ENCODE results near the gene ATP6V1A. TPM values are rescaled to one million over a fixed set of nuclear protein-coding genes. Genes with fewer than 3 reads are reported as not detected.

The ATP6V1A gene
- total RNA-seq: 19.4 TPM
- long read RNA-seq, full-length matches to known transcripts: 5 of 10 reads
- long read RNA-seq, partial matches to known transcripts: 2 of 10 reads
- long read RNA-seq, other reads (novel, unspliced or antisense): 3 of 10 reads

DNA sequence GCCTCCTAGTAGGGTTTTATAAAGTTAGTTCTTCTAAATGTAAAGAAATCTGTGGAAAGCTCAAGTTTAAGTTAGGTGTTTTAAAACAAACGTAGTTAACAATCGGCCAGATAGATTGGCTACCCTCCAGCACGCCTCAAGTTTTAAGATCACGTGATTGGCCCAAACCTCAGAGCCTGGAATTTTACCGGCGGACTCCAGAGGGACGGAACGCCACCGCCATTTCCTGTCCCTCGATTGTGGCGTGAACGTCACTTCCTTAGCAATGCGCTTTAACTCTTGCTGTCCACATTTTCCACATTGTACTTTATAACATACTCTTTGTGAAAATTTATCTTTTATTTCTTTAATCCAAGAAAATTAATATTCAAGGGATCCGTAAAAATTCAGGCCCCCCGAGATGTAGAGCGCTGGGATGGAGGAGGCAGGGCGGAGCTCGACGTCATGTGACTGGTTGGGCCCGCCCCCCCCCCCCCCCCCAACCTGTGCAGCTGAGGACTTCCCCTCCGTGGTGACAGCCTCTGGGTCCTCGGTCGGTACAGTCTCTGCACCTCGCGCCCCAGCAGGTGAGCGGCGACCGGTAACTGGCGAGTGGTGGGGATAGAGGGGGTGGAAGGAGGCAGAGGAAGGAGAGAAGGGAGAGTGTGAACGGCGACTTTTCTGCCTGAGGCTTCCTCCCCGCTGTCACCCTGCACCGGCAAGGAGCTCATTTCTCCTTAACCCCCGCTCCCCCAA, at the start of gene ATP6V1A:
TSS of gene ATP6V1A (plus strand) at position 488 of the 735 bp plus-strand sequence. CDS start 31,719 bp downstream, outside the sequence.
- intact Hi-C loops (cut with micrococcal nuclease): no loop called here
- ATAC-seq (peak; percentile 81), DNase-seq (peak; percentile 88)

DNA sequence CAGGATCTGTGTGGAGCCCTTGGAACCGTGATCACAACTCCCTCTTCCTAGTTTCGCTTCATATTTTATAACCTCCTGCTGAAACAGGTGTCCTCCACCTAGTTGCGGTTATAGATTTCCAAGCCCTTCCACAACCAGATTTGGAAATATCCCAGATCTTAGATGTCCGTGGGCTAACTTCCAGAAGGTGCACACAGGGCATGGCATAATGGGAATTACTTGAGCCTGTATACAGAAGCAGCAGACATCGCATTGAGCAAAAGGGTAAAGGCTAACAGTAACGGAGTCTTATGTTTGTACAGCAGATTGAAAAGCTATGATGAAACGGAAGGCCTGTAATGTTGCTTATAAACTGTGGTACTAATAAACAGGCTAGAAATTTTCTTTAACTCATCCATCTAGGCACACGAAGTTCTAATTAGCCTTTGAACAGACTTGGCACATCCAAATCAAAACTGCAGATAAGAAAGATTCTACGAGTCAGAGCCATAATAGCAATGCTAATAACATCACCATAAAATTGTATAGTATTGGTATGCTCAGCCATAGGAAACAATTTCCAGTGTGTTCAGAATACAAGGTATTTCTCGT, 49.2 kb upstream of the ATP6V1A start:
- intact Hi-C loops (cut with micrococcal nuclease): no loop called here
- DNase-seq: no peak
- no peak for ATAC-seq

DNA sequence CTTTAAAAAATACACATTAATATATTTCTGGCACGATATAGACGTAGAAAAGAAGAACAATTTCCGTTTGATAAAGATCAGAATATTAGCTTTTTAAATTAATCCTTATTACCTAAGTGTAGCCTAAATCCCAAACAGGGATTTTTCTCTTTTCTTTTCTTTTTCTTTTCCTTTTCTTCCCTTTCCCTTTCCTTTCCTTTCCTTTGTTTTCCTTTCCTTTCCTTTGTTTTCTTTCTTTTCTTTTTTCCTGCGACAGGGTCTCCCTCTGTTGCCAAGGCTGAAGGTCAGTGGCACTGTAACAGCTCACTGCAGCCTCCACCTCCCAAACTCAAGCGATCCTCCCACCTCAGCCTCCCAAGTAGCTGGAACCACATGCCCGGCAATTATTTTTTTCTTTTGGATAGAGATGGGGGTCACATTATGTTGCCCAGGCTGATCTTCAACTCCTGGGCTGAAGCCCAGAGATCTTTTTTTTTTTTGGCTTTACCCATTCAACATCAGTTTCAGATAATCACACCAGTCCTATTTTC, 48.6 kb upstream of the ATP6V1A start:
- intact Hi-C loops (cut with micrococcal nuclease): no loop called here
- no peak for DNase-seq
- no peak for ATAC-seq

DNA sequence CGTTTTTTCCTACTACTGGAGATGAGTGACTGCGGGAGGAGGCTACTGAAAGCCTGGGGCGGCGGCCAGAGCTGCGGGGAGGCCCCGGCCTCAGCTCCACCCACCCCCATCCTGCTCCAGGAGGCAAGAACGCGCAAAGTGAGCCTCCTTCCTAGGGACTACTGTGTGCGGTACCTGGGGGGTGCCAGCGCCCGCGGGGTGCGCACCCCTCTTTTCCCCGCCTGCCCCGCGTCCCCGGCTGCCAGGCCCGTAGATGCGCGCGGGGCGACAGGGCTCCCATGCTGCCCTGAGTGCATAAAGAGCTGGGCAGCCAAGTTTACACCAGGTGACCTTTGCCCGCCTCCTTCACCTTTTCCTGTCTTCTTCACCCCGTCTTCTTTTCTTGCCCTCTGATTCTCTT, 47.9 kb upstream of the ATP6V1A start:
- intact Hi-C loops (cut with micrococcal nuclease): no loop called here
- DNase-seq (peak; percentile 52), ATAC-seq (no peak)

DNA sequence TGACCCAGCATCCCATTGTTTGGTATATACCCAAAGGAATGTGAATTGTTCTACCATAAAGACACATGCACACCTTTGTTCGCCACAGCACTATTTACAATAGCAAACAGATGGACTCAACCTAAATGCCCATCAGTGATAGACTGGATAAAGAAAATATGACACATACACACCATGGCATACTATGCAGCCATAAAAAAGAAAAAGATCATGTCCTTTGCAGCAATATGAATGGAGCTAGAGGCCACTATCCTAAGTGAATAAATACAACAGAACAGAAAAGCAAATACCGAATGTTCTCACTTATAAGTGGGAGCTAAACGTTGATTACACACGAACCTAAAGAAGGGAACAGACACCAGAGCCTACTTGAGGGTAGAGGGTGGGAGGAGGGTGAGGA, 39.0 kb upstream of the ATP6V1A start:
- DNase-seq (no peak), ATAC-seq (no peak)
- intact Hi-C loops (cut with micrococcal nuclease): no loop called here

- DNase-seq (no peak), ATAC-seq (no peak)
Observed at GRCh38 chr3:113712129-113712528, 34.7 kb upstream of the ATP6V1A start.

GRCh38 chr3:113714702-113715101, 32.1 kb upstream of the ATP6V1A start:
- intact Hi-C loops (cut with micrococcal nuclease): no loop called here
- DNase-seq: no peak
- no peak for ATAC-seq

More at GRCh38 chr3:113712129-113712528, 34.7 kb upstream of the ATP6V1A start:
- intact Hi-C loops (cut with micrococcal nuclease): no loop called here

GRCh38 chr3:113717308-113717707, 29.5 kb upstream of the ATP6V1A start:
- ATAC-seq (no peak), DNase-seq (no peak)
- intact Hi-C loops (cut with micrococcal nuclease): no loop called here

GRCh38 chr3:113717818-113718217, 29.0 kb upstream of the ATP6V1A start:
- intact Hi-C loops (cut with micrococcal nuclease): no loop called here
- ATAC-seq: no peak
- DNase-seq: no peak

DNA sequence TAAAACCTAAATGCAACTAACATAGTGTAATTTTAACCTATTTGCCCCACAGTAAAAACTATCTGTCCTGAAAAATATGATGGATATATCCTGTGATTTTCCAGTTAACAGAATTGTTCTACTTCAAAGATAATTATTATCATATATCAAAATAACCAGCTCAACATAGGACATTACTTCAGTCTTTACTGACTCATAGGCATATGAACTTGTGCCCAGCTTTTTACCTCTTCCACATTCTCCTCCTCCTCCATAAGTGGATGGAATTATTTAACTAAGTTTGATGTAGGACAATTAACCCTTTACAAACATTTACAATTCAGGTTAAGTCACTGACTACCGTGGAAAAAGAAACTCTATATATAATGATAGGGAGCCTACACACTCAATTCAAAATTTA, 27.5 kb upstream of the ATP6V1A start:
- ATAC-seq (no peak), DNase-seq (no peak)
- intact Hi-C loops (cut with micrococcal nuclease): no loop called here

- intact Hi-C loops (cut with micrococcal nuclease): no loop called here
- DNase-seq (no peak), ATAC-seq (no peak)
Observed at GRCh38 chr3:113719758-113720157, 27.1 kb upstream of the ATP6V1A start.

- intact Hi-C loops (cut with micrococcal nuclease): no loop called here
- no peak for DNase-seq
- ATAC-seq: no peak
Observed at GRCh38 chr3:113721636-113722035, 25.2 kb upstream of the ATP6V1A start.

- intact Hi-C loops (cut with micrococcal nuclease): no loop called here
- ATAC-seq: no peak
- DNase-seq: no peak
Observed at GRCh38 chr3:113728661-113729060, 18.2 kb upstream of the ATP6V1A start.

DNA sequence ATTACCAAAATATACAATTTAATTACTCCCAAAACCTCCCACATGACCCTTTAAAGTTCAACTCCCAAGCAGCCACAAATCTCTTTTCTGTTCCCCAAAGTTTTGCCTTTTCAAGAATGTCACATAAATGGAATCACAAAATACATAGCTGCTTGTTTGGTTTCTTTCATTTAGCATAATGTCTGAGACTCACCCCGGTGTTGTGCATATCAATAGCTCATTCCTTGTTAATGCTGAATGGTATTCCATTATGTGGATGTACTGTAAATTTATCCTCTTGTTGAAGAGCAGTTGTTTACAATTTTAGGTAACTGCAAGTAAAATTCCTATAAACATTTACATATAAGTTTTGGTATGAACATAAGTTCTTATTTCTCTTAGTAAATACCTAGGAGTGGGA, 16.3 kb upstream of the ATP6V1A start:
- intact Hi-C loops (cut with micrococcal nuclease): no loop called here
- DNase-seq: no peak
- no peak for ATAC-seq

GRCh38 chr3:113731694-113732093, 15.1 kb upstream of the ATP6V1A start:
- ATAC-seq: no peak
- no peak for DNase-seq
- intact Hi-C loops (cut with micrococcal nuclease): no loop called here

DNA sequence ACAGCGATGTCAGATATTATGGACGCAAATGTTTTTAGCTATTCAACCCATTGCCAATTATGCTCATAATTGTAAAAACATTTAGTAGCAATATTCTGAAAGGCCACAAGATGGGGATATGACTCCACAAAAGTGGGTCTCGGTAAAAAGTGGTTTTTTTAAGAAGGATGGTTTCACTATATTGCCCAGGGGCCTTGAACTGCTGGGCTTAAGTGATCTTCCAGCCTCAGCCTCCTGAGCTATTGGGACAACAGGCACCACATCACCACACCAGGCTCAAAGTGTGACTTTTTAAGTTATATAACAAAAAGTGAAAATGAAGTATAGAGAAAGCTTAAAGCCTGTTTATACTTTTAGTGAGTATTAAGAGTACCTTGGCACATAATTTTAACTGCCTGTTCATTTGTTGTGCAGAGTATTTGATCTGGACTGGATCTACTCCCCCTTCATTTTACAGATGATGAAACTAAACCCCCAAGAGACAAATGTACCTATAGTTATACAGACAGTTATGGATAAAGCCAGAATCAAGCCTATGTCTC, 10.2 kb upstream of the ATP6V1A start:
- ATAC-seq (peak; percentile 66), DNase-seq (no peak)
- intact Hi-C loops (cut with micrococcal nuclease): no loop called here

GRCh38 chr3:113741086-113741485, 5.7 kb upstream of the ATP6V1A start:
- DNase-seq (no peak), ATAC-seq (no peak)
- intact Hi-C loops (cut with micrococcal nuclease): no loop called here

DNA sequence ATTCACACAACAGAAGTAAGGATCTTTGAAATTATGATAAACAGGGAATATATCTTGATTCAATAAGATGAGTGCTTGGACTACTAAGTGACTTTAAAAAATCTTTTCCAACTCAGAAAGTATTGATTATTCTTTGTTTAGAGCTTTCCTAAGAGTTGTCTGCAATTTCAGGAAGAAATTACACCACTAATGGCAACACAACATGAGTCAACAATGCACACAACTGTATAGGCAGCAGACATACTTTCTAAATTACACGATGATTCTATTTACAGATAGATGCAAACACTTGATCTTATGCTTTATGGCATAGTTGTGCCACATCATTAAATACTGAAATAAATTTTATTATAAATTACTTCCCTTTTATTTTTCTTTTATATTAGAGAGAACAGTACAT, 5.2 kb upstream of the ATP6V1A start:
- DNase-seq (no peak), ATAC-seq (no peak)
- intact Hi-C loops (cut with micrococcal nuclease): no loop called here

- no peak for ATAC-seq
- intact Hi-C loops (cut with micrococcal nuclease): no loop called here
- DNase-seq: no peak
Observed at GRCh38 chr3:113743006-113743630, 3.7 kb upstream of the ATP6V1A start.
